HG02885 (cell line): ENCODE results near the gene ARL6IP5.

ENCODE experiments used
- ATAC-seq: cut with Tn5 transposase; IDR thresholded peaks from one replicate; pipeline ENCODE4 v1.9.1; 2021; ENCODE audit warnings: mild to moderate bottlenecking; ENCODE audit not compliant: unreplicated experiment, poor library complexity

The ARL6IP5 gene

DNA sequence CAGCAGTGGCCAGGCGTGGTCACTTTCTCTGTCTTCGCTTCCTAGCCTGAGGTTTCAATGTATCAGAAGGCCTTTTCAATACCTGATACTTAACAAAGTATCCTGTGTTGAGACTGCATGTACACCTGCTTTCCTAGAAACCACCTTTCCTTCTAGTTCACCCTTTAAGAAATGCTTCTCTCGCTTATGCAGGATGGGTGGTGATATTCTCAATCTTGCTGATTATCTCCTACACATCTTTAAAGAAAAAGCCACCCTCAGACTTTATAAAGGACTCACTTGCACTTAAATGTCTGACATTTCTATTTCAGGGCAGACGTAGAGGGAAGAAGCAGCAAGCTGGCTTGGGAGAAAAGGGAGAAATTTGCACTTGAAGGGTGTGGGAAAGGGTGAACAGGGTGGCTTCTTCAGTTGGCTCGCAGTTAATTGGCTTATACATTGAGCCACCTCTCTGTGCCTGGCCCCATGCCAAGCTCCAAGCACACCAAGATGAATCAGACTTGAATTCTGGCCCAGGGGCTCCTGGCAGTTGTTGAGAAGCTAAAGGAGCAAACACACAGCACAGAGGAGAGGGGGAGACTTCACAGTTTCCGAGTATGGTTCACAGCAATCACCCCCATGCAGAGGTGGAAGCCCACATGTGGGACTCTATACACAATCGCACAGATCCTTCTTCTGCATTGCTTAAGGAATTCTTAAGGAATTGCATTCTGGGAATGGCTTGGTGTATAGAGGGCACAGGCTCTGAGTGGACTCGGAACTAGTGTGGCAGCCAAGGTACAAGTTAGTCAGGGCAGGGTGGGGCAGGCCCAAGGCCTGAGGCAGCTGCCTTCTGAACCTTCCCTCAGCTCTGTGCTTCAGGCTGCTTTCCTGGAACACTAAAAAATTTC, 1.3 kb downstream of the ARL6IP5 start:
- ATAC-seq, result no peak

DNA sequence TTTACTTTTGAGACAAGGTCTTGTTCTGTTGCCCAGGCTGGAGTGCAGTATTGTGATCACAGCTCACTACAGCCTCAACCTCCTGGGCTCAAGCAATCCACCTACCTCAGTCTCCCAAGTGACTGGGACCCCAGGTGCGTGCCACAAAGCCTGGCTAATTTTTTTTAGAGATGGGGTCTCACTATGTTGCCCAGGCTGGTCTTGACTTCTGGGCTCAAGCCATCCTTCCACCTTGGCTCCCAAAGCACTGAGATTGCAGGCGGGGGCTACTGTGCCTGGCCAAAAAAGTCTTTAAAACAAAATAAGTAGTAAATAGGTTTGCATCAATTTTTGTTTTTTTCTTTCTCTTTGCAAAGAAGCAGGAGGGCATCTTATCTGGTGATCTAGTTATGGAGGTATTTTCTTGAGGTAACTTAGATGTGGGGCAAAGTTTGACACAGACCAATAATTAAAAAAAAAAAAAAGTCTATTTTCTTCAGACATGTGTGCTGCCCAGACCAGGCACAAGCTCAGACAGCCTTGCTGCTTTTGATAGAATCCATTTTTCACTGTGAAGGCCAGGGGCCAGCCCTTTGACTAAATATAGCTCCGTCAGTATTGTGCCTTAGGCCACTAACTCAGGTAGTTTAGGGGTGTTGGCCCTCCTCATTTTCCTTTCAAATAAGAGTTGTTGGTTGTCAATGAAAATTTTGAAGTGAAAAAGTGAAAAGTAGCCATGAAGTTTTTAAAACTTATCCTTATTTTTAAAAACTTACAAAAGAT, 2.5 kb downstream of the ARL6IP5 start:
- no peak for ATAC-seq

DNA sequence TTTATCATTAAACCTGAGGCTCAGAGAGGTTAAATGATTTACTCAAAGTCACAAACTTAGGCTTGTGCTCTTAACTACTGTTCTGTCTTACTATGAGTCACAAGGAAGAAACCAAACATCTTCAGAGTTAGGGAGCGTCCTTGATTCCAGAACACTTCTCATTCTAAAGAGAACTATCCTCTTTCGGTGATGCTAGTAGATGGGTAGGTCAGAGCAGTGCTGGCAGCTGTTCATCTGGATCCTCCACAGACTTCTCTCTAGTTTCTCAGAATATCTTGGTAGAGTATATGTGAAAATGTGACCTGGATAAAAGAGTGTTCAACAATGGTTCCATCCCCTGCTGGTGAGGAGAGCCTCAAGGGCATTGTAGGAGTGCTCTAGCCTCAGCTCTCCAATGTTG, 3.3 kb downstream of the ARL6IP5 start:
- ATAC-seq, result peak; percentile 17

DNA sequence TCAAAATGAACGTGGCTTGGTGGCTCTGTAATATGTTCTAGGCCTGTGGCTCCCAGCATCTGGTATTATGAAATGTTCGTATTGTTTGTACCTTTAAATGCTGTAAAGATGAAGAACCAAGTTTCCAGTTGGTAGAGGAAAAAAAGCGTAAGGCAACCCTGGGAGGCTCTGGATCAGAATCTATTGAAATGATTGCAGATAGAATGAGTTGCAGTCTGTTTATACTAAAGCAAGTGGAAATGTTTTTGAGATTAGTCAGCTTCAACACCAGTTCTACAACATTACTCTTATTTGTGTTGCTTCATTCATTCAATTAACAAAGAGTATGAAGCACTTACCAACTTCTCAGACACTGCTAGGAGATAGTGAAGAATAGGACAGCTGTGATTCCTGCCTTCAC, 5.3 kb downstream of the ARL6IP5 start:
- no peak for ATAC-seq

DNA sequence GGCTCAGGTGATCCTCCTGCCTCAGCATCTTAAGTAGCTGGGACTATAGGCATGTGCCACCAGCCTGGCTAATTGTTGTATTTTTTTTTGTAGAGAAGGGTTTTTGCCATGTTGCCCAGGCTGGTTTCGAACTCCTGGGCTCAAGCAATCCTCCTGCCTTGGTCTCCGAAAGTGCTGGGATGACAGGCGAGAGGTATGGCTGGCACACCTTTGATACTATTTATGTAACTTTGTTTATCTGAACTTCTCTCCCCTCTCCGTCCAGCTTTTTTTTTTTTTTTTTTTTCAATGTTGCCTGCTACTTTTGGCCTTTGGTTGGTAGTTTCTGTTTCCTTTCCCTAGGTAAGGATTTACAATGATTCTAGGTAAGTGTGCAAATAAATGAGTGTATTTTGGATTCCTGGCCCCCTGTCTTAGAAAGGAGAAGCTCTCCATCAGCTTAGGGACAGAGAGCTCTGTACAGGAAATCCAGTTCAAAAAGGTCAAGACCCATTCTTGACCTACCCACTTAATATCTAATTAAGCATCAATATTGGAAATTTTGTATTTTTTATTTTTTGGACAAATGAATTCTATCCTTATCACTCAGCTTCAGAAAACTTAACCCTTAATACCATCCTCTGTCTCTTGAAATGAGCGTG, 6.8 kb downstream of the ARL6IP5 start:
- no peak for ATAC-seq

DNA sequence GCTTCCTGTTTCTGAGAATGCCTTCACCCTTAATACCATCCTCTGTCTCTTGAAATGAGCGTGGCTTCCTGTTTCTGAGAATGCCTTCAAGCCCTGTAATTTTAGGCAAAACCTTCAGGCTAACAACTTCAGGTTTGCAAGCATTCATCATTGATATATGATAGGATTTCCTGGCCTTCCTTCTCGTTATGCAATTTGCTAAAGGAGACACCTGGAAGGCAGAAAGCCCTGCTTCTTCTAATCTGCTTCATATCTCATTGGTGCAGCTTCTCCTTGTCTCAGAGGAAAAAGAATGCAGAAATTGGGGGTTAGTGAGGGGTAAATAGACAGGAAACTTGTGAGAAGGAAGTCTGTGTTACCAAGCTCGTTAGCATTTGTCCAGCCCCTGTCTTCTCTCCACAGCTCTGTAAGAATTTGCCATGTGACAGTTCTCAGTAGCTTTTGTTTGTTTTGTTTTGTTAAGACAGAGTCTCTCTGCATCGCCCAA, 7.3 kb downstream of the ARL6IP5 start:
- peak; percentile 76 for ATAC-seq

DNA sequence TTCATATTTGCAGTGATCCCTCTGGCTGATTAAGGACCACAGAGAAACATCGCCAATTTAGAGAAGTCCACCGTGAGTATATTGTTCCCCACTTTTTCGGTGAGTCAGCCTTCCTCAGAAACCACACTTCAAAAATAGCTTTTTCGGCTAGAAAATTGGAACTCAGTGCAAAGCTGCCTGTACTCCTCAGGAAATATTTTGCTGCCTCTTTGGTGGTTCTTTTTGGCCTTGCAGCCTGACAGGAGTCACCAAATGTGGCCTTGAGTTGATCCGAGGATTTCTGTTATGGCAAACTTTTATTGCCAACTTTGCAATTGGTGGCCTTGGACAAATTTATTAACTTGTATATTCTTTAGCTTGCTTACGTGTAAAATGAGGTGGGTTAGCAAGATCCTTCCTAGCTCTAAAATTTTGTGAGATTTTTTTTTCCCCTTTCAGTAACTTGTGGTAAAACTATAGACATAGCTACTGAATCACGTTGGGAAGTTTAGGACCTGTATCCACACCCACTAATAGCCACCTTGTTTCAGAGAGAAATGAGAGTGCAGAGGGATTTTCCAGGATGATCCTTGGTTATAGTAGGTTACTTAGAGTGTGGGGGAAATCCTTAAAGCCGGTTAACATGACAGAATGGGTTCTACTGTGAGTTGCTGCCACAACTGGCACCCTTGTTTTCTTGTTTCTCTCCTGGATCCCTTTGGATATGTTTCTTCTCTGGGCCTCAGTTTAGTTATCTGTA, 9.9 kb downstream of the ARL6IP5 start:
- ATAC-seq, result no peak

DNA sequence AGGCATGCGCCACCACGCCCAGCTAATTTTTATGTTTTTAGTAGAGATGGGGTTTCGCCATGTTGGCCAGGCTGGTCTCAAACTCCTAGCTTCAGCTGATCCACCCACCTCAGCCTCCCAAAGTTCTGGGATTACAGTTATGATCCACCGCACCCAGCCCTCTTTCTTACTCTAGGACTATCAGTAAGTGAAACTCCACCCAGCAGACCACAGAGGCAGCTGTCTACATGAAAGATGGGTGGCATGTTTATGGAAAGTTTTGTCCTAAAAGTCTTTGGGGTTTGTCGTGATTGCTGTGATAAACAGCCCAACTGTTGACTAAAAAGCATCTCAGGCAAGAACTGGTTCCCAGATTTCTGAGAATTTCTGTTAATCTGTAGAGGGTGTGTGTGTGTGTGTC, 10.9 kb downstream of the ARL6IP5 start:
- ATAC-seq, result peak; percentile 22

DNA sequence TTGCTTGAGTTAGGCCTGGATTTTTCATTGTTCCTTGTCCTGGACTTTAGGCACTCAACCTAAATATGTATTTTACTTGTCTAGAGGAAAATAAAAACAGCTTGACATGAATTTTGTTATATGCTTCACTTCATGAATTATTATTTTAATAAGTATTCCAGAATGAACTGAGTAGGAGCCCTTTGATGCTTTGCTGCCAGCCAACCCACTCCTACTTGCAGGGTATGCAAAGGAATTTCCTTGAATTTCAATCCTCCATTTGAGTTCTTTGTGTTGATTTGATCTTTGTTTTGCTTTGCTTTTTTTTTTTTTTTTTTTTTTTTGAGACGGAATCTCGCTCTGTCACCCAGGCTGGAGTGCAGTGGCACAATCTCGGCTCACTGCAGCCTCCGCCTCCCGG, 11.6 kb downstream of the ARL6IP5 start:
- ATAC-seq, result no peak

DNA sequence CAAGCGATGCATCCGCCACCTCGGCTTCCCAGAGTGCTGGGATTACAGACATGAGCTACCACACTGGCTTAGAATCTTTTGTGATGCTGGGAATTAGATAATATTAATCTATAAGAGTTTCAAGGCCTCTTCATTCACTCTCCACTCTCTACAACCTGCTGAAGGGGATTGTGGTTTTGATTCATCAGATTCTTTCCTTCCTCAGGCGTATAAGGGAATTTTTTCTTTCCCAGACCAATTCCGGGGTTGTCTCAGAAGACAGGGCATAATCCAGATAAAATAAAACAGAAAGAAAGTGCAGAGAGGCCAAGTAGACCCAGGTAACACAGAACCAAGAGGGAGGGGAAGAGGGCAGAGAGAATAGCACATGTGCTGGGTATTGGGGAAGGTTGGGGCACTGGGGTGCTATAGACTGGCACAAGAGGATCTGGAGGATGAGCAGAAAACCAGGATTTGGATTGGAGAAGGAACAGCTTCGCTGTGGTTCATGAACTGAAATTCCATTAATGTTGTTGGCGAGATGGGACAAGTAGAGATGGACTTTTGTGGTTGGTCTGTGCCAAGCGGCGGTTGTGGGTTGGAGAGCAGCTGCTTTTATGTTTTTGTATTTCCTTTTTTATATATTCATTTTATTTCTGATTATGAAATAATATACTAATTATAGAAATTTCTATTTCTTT, 12.8 kb downstream of the ARL6IP5 start:
- ATAC-seq, result no peak

DNA sequence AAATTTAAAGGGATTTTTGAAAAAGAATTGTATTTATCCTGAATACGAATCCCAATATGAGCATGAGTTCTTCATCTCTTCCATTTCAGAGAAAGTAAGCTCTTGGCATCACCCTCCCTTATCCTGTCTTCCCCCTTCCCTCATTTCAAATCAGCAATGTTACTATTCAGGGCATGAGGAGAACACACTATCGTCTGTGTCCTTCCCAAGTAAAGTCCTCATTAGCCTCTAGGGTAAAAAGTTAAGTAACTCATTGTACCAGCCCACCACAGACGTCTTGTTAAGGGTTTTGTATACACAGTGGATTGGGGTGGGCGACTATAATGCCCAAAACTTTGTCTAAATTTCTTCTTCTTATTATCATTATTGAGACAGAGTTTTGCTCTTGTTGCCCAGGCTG, 14.8 kb downstream of the ARL6IP5 start:
- ATAC-seq, result no peak

DNA sequence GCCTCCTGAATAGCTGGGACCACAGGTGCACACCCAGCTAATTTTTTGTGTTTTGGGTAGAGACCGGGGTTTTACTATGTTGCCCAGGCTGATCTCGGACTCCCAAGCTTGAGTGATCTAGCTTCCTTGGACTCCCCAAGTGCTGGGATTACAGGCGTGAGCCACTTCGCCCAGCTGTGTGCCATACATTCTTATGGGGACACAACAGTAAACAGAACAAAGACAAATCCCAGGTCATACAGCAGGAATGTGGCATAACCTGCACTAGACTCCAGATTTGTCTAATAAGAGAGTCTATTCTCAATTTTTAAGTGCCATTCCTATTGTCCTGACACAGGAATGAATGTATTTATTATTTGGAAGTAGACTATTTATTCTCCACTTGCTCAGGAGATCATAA, 17.6 kb downstream of the ARL6IP5 start:
- ATAC-seq, result no peak

DNA sequence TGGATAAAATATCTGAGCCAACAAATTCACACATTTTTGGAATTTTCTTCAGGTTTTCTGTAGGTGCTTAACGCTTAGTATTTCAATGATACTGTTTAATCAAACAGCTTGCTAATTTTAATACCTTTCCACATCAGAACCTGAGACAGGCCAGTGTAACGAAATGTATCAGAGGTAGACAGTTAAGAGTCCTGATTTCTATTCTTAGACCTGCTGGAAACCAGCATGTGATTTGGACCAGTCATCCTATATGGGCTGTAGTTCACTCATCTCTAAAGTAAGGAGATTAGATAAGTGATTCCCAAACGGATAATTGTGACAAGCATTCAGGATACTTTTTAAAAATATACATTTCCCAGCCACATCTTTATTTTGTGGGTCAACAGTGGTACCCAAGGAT, 18.4 kb downstream of the ARL6IP5 start:
- ATAC-seq, result no peak

DNA sequence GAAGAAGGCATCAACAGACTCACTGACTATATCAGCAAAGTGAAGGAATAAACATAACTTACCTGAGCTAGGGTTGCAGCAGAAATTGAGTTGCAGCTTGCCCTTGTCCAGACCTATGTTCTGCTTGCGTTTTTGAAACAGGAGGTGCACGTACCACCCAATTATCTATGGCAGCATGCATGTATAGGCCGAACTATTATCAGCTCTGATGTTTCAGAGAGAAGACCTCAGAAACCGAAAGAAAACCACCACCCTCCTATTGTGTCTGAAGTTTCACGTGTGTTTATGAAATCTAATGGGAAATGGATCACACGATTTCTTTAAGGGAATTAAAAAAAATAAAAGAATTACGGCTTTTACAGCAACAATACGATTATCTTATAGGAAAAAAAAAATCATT, 19.8 kb downstream of the ARL6IP5 start:
- ATAC-seq, result no peak

DNA sequence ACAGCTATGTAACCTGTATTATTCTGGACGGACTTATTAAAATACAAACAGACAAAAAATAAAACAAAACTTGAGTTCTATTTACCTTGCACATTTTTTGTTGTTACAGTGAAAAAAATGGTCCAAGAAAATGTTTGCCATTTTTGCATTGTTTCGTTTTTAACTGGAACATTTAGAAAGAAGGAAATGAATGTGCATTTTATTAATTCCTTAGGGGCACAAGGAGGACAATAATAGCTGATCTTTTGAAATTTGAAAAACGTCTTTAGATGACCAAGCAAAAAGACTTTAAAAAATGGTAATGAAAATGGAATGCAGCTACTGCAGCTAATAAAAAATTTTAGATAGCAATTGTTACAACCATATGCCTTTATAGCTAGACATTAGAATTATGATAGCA, 20.6 kb downstream of the ARL6IP5 start:
- ATAC-seq, result no peak

DNA sequence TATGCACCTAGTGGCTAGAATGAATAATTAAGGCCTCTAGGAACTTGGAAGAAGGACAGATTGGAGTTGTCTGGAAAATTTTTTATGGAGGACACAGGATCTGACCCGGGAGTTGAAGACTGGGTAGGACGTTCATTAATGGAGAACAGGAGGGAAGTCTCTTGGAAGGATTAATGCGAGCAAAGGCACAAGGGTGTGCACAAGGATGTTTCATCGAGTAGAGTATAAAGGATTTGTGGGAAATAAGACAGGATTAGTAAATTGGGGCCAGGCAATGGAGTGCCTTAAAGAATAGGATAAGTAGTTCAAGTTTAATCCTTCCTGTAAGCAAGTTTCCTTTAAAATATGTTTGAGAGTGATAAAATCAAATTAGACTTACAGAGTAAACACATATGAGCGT, 23.1 kb downstream of the ARL6IP5 start:
- ATAC-seq, result no peak

DNA sequence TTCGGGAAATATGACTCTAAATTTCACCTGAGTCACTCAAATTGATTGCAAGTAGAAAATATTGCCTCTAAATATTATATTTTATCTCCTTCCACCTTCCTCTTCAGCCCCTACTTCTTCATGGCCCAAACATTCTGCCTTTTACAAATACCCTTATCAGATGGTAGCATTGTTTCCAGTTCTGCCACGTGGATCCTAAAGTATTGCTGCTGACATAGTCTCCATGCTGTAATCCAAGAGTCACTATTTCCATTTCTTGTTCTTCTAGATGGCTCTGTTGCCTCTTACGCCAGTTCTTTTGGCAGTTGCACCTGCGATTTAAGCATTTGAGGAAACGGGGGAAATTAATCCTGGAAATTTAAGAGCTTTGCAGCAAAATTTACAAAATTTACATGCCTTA, 24.1 kb downstream of the ARL6IP5 start:
- ATAC-seq, result no peak

DNA sequence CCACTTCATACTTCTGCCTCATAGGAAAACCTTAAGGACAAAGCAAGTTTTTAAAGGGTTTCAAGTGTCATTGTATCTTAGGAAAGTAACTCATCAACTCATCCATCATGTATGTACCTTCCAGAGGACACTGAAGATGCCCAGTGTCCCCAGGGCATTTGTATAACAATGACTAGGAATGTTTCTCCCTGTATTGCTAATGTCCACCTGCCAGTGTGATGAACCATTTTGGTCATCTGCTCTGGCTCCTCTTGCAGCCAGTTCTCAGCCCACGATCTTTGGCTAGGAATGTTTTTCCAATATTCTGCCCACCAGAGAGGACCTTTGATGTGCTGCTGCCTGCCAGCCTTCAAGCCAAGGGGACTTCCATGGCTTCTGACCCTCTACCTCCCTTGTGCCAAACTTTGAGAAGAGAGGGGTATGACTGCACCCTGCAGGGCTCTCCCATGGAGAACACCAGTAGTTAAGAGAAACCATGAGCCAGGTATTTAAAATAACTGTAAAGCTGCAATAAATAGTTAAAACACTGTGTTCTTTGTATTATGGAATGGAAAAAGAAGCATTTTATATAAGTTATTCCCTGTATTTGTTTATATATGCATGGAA, 26.3 kb downstream of the ARL6IP5 start:
- ATAC-seq, result no peak

DNA sequence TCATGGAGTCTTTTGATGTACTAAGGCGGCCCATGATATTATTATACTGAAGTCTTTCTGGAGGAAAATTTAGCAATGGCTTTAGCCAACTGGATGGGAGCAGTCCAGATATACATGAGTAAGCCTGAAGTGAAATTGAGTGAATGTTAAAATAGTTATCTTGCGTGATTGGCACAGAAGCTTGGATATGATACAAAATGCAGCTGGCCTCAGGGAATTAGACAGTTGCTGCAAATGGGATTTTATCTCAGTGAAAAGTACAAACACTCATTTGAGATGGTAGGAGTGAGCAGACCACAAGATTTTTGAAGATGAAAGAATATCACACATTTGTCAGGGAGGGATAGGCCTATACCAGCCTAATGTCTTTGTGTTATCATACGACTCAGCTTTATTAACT, 28.8 kb downstream of the ARL6IP5 start:
- no peak for ATAC-seq
